Cardiac septum (tissue), 1 donor: ENCODE measurements around the gene CCDC187. TPM values are rescaled to one million over a fixed set of nuclear protein-coding genes. Genes with fewer than 3 reads are reported as not detected.
A peak's percentile ranks its signal among the peaks of the same experiment; 100 is the strongest.

Source experiments
- DNase-seq: peaks from one replicate; pipeline ENCODE4 v3.0.0-alpha.2; 2020; ENCODE audit warnings: low spot score
- intact Hi-C: fragments of 100-400 bp; cut with DNase I; formaldehyde crosslinking; loops from one replicate; pipeline ENCODE4 v1.14.0; 2022
- total RNA-seq: library from RNA; stranded (reverse); fragmentation: NEBNext Ultra II Directional; extraction: Animal tissue kit (Norgen Biotek cat#: 25700); gene quantifications from one replicate; pipeline ENCODE4 v1.2.1, GENCODE V29; 2021
- donor health status: DM: no; HTN: no; CAD: no.

CCDC187 gene
- total RNA-seq, 1 donor from 2014 or later: 0.03 TPM

DNA sequence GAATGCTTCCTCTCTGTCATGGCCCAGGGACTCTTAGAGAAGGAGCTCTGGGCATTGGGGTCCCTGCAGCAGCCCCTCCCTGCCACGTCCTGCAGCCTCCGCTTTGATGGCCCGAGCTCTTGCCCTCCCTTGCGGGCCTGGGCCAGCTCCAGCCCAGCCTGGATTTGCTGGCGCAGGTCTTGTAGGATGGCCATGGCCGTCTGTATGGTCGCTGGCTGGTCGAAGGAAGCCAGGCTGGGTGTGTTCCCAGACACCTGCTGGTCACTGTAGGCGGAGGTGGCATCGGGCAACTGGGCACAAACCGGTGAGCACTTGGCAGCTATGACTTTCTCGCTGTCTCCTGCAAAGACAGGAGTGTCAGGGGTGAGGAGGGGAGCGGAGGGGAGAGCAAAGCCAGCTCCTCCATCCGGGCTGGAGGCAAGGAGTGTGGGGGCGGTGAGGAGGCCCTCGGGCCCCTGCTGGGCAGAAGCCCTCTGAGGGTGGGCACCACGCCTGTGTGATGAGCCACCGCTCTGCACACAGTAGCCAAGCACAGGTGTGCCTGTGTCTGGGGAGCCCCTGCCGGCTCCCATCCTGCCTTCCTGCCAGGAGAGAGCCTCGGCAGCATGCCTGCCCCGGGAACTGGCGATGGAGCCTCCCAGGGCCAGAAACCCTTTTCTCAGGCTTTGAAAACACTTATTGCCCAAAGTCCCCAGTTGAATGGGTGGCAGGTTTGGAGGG is 12.4 kb downstream of the CCDC187 start:
- no peak for DNase-seq
- intact Hi-C loops: no loop called here

DNA sequence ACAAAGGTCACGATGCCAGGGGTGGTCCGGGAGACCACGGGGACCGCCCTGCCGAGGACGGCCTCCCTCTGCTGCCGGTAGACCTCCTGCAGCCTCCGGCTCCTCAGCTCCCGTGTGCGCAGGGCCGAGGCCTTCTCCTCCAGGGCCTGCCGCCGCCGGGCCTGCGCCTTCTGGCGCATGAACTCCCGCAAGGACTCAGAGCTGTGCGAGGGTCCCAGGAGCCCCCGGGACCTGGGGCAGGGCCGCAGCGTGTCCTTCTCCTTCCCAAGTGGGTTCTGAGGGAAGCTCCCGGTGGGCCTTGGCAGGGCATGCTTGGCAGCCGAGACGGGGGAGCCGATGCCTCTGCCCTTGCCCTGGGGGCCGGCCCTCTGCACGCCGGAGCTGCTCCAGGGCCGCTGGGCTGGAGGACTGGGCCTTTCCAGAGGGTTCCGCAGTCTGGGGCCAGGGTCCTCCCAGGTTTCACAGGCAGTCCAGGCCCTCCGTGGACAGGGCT is 13.3 kb downstream of the CCDC187 start:
- intact Hi-C loops: no loop called here
- DNase-seq: no peak

- intact Hi-C loops: no loop called here
- no peak for DNase-seq
These were observed 14.0 kb downstream of the CCDC187 start for GRCh38 chr9:136289651-136290507.

DNA sequence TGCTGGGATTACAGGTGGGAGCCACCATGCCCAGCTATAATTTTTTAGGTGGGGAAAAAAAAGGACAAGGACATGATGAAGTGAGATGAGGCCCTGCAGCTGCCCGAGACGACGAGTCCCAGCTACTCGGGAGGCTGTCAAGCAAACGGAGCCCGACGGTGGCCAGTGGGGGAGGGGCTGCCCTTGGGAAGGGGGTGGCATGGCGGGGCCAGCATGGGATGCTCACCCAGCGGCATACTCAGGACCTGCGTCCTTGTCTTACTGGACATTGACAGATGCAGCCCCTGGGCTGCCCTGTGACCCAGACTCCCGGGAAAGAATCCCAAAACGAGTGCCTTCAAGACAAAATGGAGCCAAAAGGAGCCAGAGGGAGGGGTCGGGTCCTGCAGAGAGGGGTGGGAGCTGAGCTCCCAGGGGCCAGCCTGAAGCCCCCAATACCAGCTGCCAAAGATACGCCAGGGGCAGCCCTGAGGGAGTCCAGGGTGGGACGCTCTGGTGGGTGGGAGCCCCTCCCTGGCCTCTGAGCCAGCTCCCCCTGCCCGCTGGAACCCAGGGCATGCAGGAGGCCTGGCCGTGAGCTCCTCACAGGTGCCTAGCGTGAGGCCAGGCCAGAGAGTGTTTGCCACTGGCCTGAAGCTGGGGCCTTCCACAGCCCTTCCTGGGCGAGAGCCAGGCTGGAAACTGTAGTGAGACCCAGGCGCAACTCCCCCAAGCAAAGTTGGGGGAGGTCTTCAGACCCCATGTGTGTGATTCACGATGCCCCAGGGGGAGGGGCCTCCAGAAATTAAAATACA is 15.7 kb downstream of the CCDC187 start:
- no peak for DNase-seq
- intact Hi-C loops: no loop called here

GRCh38 chr9:136286987-136287379 is 16.9 kb downstream of the CCDC187 start:
- DNase-seq: no peak
- intact Hi-C loops: no loop called here

DNA sequence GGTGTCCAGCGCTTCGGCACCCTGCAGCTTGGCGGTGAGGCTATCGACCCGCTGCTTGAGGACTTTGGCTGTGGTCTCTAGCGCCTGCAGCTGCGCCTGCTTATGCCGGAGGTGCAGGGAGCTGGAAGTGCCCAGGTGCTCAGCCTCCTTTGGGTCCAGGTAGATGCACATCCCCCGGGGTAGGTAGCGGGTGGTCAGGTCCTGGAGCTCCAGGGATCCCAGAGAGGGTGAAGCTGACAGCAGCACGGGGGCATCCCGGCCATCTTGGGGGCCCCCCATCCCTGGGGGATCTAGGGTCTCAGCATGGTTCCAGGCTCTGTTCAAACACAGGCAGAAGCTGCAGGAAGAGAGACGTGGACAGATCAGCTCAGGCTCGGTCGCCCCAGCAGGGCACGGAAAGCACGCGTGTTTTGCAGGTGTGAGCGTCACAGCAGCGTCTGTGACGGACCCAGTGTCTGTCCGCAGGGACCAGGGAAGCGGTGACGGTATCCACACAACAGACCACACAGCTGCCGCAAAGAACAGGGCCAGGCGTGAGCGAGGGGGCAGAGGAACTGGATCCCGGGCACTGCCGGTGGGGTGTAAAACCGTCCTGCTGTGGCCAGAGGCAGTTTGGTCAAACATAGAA is 17.4 kb downstream of the CCDC187 start:
- intact Hi-C loops: no loop called here
- DNase-seq: no peak

GRCh38 chr9:136285501-136286358 is 18.2 kb downstream of the CCDC187 start:
- intact Hi-C loops: no loop called here
- DNase-seq: no peak

- intact Hi-C loops: no loop called here
- DNase-seq: no peak
These were observed 18.9 kb downstream of the CCDC187 start for GRCh38 chr9:136284951-136285350.

DNA sequence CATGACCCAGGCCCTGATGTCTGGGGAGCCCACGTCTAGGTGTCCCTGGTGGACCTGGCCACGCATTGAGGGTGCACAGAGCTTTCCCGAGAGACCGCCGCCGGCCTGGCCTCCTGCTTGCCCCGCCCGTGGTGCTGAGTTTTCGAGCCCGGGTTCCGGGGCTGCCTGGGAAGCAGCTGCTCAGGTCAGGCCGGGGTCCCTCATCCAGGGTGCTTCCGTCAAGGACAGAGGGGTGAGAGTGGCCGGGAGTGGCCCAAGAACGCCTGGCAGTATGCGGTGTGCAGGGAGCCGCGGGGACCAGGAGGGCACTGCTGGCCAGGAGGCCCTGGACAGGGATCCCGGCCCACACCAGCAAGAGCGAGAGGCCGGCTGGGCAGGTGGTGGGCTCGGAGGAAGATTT is 19.6 kb downstream of the CCDC187 start:
- DNase-seq: no peak
- intact Hi-C loops: no loop called here

GRCh38 chr9:136283291-136284235 is 20.3 kb downstream of the CCDC187 start:
- DNase-seq: peak; percentile 85
- intact Hi-C loops: loop anchor here (1.0 kb wide), 1 partner anchor 113 kb away; no protein-coding TSS in a partner anchor

DNA sequence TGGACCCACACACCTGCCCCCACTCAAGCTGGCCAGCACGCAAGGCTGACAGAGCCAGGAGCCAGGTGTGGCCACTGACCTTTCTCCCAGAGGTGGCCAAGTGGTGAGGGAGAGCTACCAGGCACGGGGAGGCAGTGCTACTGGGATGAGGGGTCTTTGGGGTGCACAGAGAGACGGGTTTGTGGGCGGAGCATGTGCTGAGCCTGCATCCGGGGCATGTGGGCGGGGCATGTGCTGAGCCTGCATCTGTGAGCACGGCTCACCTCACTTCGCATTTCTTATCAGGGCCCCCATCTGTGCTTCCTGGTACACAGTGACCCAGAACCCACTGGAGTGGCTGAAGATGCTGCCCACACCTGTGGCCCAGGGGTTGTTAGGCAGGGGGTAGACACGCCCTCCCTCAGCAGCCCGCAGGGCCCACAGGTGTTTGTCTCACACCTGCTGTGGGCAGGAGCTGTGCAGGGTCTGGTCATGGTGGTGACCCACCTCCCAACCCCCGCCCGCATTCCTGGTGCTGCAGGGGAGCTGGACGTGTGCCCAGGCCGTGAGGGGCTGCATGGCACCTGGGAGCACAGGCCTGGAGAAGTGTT is 21.5 kb downstream of the CCDC187 start:
- intact Hi-C loops: no loop called here
- DNase-seq: no peak

- no peak for DNase-seq
- intact Hi-C loops: no loop called here
These were observed 22.2 kb downstream of the CCDC187 start for GRCh38 chr9:136281421-136282271.

DNA sequence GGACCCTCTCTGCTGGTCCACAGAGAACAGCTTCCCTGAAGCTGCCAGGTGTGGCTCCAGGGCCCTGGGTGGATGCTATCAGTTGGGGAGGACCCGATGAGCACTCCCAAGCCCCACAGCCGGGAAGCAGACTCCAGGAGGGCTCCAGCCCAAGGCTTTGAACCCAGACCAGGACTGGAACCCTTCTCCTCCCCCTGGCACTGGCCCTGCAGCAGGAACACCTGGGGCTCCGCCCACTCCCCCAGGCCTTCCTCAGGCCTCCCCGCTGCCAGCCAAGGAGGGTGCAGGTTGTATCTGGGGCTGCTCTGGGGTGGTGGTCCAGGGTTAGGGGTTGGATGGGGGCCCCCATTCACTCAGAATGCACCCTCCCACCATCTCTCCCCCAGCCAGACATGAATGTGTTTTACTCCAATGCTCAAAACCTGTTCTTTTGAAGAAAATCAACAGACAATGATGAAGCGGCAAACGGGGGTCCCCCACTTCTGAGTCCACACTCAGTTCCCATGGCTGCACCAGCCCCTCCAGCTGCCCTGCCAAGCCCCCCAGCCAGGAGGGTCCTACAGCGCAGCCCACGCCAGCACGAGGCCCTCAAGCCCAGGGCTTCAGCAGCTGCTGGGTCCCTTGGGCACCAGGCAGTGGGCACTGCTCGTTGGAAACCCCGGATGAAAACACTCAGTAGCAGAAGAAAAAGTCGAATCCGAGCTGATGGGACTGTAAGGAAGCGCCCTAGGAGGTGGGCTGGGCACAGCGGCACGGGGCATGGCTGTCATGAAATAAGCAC is 23.2 kb downstream of the CCDC187 start:
- intact Hi-C loops: no loop called here

DNA sequence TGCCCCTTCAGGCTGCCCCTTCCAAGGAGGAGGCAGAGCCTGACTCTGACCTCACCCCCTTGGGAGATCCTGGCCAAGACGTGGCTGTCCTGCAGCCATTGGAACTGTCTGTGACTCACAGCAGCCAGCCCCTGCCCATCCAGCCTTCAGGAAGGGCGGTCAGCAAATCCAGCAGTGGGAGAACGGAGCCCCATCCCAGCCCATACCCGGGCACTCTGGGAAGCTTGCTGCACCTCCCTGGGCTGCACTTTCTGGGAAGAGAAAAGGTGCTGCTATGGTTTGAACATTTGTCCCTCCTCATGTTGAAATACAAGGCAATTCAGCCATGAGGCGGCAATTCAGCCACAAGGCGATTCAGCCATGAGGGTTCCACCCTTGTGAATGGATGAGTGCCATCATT is 24.4 kb downstream of the CCDC187 start:
- intact Hi-C loops: no loop called here
- DNase-seq: no peak

More for the DNA sequence above, 23.2 kb downstream of the CCDC187 start:
- DNase-seq: no peak

- DNase-seq: no peak
- intact Hi-C loops: no loop called here
These were observed 25.0 kb downstream of the CCDC187 start for GRCh38 chr9:136278894-136279293.

DNA sequence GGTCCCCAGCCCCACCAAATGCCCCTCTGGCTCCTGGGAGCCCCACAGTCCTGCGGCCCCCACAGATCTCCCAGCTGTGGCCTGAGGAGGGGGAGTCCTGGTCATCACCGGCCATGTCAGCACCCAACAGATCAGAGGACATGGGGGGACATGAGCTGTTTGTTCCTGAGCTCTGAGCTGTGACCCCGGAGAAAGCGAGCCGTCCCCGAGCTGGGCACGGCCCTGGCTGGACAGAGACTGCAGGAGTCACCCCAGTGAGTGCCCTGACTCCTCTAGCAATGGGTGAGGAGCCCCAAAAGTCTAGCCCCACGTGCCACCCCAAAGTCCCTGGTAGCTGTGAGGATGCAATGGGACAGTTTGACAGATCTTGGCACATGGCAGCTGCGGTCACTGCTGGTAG is 25.7 kb downstream of the CCDC187 start:
- intact Hi-C loops: no loop called here

More for the DNA sequence above, 25.7 kb downstream of the CCDC187 start:
- DNase-seq: no peak
